Lower leg skin (tissue), 3 donors: ENCODE measurements around the gene QRFPR.

Experiments
- POLR2A ChIP-seq, 2 donors: fragments of 450-650 bp; IDR thresholded peaks; one replicate each; pipeline ENCODE4 v1.6.1; 2016 to 2017; ENCODE audit warnings: antibody characterized with exemption in 2 of 2, mild to moderate bottlenecking in 1 of 2, moderate library complexity in 1 of 2
- TF ChIP-seq, protein P1 (sequence below), 3 donors: fragments of 450-650 bp; IDR thresholded peaks; one replicate each; pipeline ENCODE4 v1.5.1; 2016; ENCODE audit warnings: antibody characterized with exemption in 3 of 3, mild to moderate bottlenecking in 3 of 3, moderate library complexity in 2 of 3

DNA sequence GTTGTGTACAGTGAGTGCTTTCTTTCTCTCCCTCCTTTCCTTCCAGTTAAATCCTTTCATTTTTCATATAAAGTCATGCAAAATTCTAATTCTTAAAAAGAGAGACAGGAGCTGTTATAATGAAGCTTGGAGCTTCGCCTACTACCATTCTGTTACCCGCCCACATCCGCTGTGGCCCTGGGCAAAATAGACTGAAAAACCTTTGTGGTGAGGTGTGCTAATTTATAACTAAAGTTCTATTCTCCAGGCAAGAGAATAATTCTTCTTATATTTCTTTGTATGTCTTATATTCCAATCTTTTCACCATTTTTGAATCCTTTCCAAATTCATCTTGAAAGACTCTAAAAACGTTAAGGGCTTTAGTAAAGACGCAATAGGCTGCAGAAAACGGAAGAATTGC lies 7.0 kb downstream of the QRFPR start:
- TF ChIP-seq, protein P1, sequence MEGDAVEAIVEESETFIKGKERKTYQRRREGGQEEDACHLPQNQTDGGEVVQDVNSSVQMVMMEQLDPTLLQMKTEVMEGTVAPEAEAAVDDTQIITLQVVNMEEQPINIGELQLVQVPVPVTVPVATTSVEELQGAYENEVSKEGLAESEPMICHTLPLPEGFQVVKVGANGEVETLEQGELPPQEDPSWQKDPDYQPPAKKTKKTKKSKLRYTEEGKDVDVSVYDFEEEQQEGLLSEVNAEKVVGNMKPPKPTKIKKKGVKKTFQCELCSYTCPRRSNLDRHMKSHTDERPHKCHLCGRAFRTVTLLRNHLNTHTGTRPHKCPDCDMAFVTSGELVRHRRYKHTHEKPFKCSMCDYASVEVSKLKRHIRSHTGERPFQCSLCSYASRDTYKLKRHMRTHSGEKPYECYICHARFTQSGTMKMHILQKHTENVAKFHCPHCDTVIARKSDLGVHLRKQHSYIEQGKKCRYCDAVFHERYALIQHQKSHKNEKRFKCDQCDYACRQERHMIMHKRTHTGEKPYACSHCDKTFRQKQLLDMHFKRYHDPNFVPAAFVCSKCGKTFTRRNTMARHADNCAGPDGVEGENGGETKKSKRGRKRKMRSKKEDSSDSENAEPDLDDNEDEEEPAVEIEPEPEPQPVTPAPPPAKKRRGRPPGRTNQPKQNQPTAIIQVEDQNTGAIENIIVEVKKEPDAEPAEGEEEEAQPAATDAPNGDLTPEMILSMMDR (IDR thresholded peaks at IDR 0.05) = no peak
- no peak for TF ChIP-seq POLR2A (IDR thresholded peaks at IDR 0.05)
